Measurements from ENCODE around the gene CAPN11. TPM values are rescaled to one million over a fixed set of nuclear protein-coding genes. Genes with fewer than 3 reads are reported as not detected.

Gene CAPN11
- total RNA-seq, 4 donors from 2014 or later = 0.22 to 1.7 TPM; not detected in 2

DNA sequence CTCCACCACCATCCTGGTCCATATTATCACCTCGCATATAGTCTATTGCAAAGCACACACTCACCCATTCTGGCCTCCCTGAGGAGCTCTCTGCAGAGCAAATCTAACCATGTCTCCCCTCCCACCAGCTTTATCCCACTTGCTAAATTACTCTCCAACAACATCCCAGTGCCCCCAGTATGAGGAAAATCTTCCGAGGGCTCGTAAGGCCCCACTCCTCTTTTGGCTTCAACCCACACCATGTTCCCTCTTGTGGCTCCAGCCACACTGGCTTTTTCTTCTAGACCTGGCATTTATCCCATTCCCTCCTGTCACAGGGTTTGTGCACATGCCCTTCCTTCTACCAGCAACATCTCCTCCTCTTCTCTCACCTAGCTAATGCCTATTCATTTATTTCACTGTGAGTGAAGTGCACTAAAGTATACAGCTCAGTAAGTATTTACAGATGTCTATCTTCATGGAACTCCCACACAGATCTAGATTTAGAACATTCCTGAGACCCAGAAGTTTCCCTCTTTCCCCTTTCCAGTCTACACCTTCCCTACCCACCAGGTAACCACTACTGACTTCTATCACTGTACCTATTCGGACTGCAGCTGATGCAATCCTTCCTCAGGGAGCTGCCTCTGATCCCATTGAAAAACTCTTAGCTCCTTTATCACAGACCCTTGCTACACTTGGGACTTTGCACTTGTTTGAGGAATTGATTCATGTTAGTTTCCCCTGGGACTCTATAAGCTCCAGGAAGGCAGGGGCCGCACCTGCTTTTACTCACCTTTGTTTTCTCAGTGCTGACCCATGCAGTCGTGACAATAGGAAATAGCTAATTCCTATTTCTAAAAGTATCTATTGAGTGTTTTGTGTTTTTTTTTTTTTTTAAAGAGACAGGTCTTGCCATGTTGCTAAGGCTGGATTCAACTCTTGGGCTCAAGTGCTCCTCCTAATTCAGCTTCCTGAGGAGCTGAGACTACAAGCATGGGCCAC, 46.9 kb upstream of the CAPN11 start:
- Histone ChIP-seq H3K9me3 (no peaks in the 10 kb centered on the region), H3K4me1 (peaks cover 0 to 11% of the 10 kb centered on the region in 2 donors), H3K36me3 (peaks cover 13 to 20% of the 10 kb centered on the region in 2 donors), H3K27ac (no peak overlapping the region), H3K4me3 (replicated peaks in 1 of 3) (no peak overlapping the region), H3K27me3 (no peaks in the 10 kb centered on the region)
- WGBS, 2 donors = 87 to 88% methylated on average over 6 of the region's 6 CpGs
- intact Hi-C loops (cut with DNase I) = no loop called here
- DNase-seq = no peak
- TF ChIP-seq, protein P1, sequence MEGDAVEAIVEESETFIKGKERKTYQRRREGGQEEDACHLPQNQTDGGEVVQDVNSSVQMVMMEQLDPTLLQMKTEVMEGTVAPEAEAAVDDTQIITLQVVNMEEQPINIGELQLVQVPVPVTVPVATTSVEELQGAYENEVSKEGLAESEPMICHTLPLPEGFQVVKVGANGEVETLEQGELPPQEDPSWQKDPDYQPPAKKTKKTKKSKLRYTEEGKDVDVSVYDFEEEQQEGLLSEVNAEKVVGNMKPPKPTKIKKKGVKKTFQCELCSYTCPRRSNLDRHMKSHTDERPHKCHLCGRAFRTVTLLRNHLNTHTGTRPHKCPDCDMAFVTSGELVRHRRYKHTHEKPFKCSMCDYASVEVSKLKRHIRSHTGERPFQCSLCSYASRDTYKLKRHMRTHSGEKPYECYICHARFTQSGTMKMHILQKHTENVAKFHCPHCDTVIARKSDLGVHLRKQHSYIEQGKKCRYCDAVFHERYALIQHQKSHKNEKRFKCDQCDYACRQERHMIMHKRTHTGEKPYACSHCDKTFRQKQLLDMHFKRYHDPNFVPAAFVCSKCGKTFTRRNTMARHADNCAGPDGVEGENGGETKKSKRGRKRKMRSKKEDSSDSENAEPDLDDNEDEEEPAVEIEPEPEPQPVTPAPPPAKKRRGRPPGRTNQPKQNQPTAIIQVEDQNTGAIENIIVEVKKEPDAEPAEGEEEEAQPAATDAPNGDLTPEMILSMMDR (IDR thresholded peaks at IDR 0.05) = no peak
- no peak for TF ChIP-seq POLR2A (IDR thresholded peaks at IDR 0.05)

DNA sequence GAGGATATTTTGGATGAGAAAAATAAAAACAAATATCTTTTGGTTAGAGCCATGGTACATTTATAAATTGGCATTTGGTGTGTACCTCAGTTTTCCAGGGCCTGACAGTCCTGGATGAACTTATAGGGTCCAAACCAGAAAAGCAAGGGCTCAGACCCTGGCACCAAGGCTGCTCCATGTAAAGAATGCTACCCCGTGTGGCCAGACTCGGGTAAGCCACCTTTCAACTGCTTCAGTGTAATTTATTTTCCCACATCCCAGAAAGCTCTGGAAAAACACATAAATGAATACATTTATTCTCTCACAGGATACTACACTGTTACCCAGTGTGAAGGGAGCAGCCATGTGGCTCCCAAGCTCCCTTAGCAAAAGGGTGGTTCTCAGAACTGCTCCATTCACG, 45.2 kb upstream of the CAPN11 start:
- intact Hi-C loops (cut with DNase I) = no loop called here
- no peak for DNase-seq
- Histone ChIP-seq H3K4me1 (peaks cover 0 to 28% of the 10 kb centered on the region in 2 donors), H3K27ac (no peak overlapping the region), H3K27me3 (no peaks in the 10 kb centered on the region), H3K36me3 (peaks cover 13 to 16% of the 10 kb centered on the region in 2 donors), H3K4me3 (replicated peaks in 1 of 3) (no peak overlapping the region), H3K9me3 (no peaks in the 10 kb centered on the region)
- TF ChIP-seq, protein P1 (IDR thresholded peaks at IDR 0.05) = no peak
- no peak for TF ChIP-seq POLR2A (IDR thresholded peaks at IDR 0.05)
- WGBS, 2 donors = 67 to 73% methylated on average over 3 of the region's 3 CpGs

DNA sequence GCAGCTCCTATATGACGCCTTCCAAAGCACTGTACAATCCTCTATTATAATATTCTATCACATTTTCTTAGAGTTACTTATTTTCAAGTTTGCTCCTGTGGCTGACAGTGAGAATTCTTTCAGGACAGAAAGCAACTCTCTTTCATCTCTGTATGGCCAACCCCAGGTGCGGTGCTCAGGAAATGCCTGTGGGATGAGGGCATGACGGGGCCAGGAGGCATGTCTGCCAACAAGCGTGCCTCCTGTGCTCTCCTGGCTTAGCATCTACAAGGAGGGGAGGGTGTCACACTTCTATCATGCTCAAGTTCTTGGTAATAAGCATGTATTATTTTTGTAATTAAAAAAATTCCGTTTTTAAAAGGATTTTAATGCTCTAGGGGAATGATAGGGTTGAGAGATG, 42.8 kb upstream of the CAPN11 start:
- H3K36me3 ChIP-seq = peaks cover 11 to 13% of the 10 kb centered on the region in 2 donors
- intact Hi-C loops (cut with DNase I) = no loop called here
- peaks cover 17 to 52% of the 10 kb centered on the region in 2 donors for H3K4me1 ChIP-seq
- TF ChIP-seq, protein P1 (IDR thresholded peaks at IDR 0.05) = no peak
- TF ChIP-seq POLR2A (IDR thresholded peaks at IDR 0.05) = no peak
- no peak overlapping the region for H3K4me3 ChIP-seq (replicated peaks in 1 of 3)
- H3K27me3 ChIP-seq = no peaks in the 10 kb centered on the region
- peak overlapping the region in 1 of 3 donors; percentile 17 for H3K27ac ChIP-seq
- DNase-seq = no peak
- H3K9me3 ChIP-seq = no peaks in the 10 kb centered on the region
- WGBS, 2 donors = 78 to 85% methylated on average over 5 of the region's 5 CpGs

DNA sequence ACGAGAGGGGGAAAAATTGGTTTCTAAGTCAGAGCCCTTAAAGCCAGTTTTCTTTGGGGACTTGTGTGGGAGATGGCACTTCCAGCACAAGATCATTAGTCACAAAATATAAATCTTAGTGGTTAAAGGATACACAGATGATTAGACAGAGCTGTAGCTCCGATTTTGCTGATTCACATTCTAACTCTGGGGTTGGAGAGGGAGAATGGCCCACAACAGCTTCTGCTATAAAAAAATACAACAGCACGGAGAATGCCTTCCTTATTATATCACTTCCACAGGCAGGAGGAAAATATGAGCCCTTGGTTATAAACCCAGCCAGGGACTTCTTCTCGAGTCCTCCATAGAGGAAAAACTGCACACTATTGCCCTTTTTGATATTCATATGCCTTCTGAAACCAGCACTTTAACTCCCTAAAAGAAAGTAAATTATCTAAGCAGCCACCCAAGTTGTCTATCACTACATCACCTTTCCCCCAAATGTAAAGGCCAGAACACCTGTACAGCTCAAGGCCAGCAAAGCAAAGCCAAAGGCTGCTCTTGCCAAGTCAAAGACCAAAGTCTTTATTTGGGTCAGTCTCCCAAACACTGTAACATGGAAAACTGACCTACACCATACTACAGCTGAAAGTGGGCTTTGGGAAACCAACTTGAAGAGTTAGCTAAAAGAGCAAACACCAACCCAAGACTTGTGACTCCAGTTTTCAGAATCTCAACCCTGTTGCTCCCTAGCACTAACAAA, 41.8 kb upstream of the CAPN11 start:
- Histone ChIP-seq H3K4me1 (peaks cover 24 to 62% of the 10 kb centered on the region in 2 donors), H3K4me3 (replicated peaks in 1 of 3) (no peak overlapping the region), H3K27me3 (no peaks in the 10 kb centered on the region), H3K36me3 (peaks cover 11 to 13% of the 10 kb centered on the region in 2 donors), H3K27ac (peak overlapping the region in 1 of 3 donors; percentile 17), H3K9me3 (no peaks in the 10 kb centered on the region)
- DNase-seq = no peak
- intact Hi-C loops (cut with DNase I) = no loop called here
- no peak for TF ChIP-seq POLR2A (IDR thresholded peaks at IDR 0.05)
- TF ChIP-seq, protein P1 (IDR thresholded peaks at IDR 0.05) = no peak
- WGBS, 2 donors = 67 to 83% methylated on average over 4 of the region's 4 CpGs

Data from thyroid gland (tissue), 4 donors.